ENCODE results near the gene RBL2. TPM values are rescaled to one million over a fixed set of nuclear protein-coding genes. Genes with fewer than 3 reads are reported as not detected.
A peak's percentile ranks its signal among the peaks of the same experiment; 100 is the strongest.
"Not testable (repeated sequence)": the region's sequence is repeated elsewhere in the genome, so short reads cannot be mapped to it uniquely, and the experiment has no call there.

The RBL2 gene
- total and polyA plus RNA-seq, 3 experiments from 2014 or later: 82.9 to 247 (median 86.4) TPM

- ChIA-PET CTCF (no interaction called here), POLR2A (no interaction called here)
- Histone ChIP-seq H3K27me3 (ENCODE audit: insufficient read depth, low read length, poor library complexity, severe bottlenecking) (no peaks in the 10 kb centered on the region), H3K36me3 (ENCODE audit: insufficient read depth, low read length) (no peaks in the 10 kb centered on the region), H3K4me1 (ENCODE audit: insufficient read depth, low read length) (no peaks in the 10 kb centered on the region), H3K4me3 (ENCODE audit: low read length) (no peak overlapping the region), H3K27ac (ENCODE audit: low read depth, low read length) (no peak overlapping the region), H3K9me3 (ENCODE audit: low read length) (no peaks in the 10 kb centered on the region)
- DNase-seq: no peak
- Mint-ChIP-seq H3K36me3 (peaks cover 0 to 8% (median 0%) of the 10 kb centered on the region in 3 donors), H3K4me3 (no peak overlapping the region), H3K27ac (no peak overlapping the region), H3K9me3 (no peaks in the 10 kb centered on the region), H3K4me1 (peaks cover 0 to 1% (median 0%) of the 10 kb centered on the region in 3 donors), H3K27me3 (no peaks in the 10 kb centered on the region)
Observed at GRCh38 chr16:53417976-53418375, 16.3 kb upstream of the RBL2 start.

GRCh38 chr16:53419383-53419709 lies 14.9 kb upstream of the RBL2 start:
- H3K36me3 ChIP-seq (ENCODE audit: insufficient read depth, low read length); H3K4me3 ChIP-seq (ENCODE audit: low read length); CTCF ChIA-PET; H3K27ac ChIP-seq (ENCODE audit: low read depth, low read length); H3K36me3 Mint-ChIP-seq; H3K4me1 ChIP-seq (ENCODE audit: insufficient read depth, low read length); POLR2A ChIA-PET; H3K27me3 ChIP-seq (ENCODE audit: insufficient read depth, low read length, poor library complexity, severe bottlenecking); H3K9me3 Mint-ChIP-seq; H3K9me3 ChIP-seq (ENCODE audit: low read length); H3K27me3 Mint-ChIP-seq; H3K4me1 Mint-ChIP-seq; H3K4me3 Mint-ChIP-seq; DNase-seq: not testable (repeated sequence)
- H3K27ac Mint-ChIP-seq: peak overlapping the region in 2 of 8 donors; percentile 32 to 92

- Histone ChIP-seq H3K27ac (ENCODE audit: low read depth, low read length) (no peak overlapping the region), H3K4me1 (ENCODE audit: insufficient read depth, low read length) (no peaks in the 10 kb centered on the region), H3K9me3 (ENCODE audit: low read length) (no peaks in the 10 kb centered on the region), H3K36me3 (ENCODE audit: insufficient read depth, low read length) (no peaks in the 10 kb centered on the region), H3K27me3 (ENCODE audit: insufficient read depth, low read length, poor library complexity, severe bottlenecking) (no peaks in the 10 kb centered on the region), H3K4me3 (ENCODE audit: low read length) (no peak overlapping the region)
- no peak for DNase-seq
- peaks cover 0 to 6% (median 5%) of the 10 kb centered on the region in 5 donors for H3K9me3 Mint-ChIP-seq
- no peak overlapping the region for H3K4me3 Mint-ChIP-seq
- CTCF ChIA-PET: interaction anchor here (0.6 kb wide), 1 partner anchor 128 kb away, joined by 3 read pairs; no protein-coding TSS in a partner anchor
- H3K4me1 Mint-ChIP-seq: no peaks in the 10 kb centered on the region
- H3K27me3 Mint-ChIP-seq: no peaks in the 10 kb centered on the region
- POLR2A ChIA-PET: no interaction called here
- no peak overlapping the region for H3K27ac Mint-ChIP-seq
- H3K36me3 Mint-ChIP-seq: peaks cover 0 to 4% (median 0%) of the 10 kb centered on the region in 3 donors
Observed at GRCh38 chr16:53421248-53421647, 13.0 kb upstream of the RBL2 start.

- H3K4me3 ChIP-seq (ENCODE audit: low read length); H3K27me3 ChIP-seq (ENCODE audit: insufficient read depth, low read length, poor library complexity, severe bottlenecking); H3K27ac Mint-ChIP-seq; H3K9me3 ChIP-seq (ENCODE audit: low read length); H3K36me3 Mint-ChIP-seq; H3K4me1 ChIP-seq (ENCODE audit: insufficient read depth, low read length); CTCF ChIA-PET; H3K36me3 ChIP-seq (ENCODE audit: insufficient read depth, low read length); DNase-seq; H3K4me1 Mint-ChIP-seq; H3K4me3 Mint-ChIP-seq; H3K27ac ChIP-seq (ENCODE audit: low read depth, low read length); H3K27me3 Mint-ChIP-seq; H3K9me3 Mint-ChIP-seq; POLR2A ChIA-PET: not testable (repeated sequence)
Observed at GRCh38 chr16:53423968-53424367, 10.3 kb upstream of the RBL2 start.

- Histone ChIP-seq H3K27ac (ENCODE audit: low read depth, low read length) (no peak overlapping the region), H3K9me3 (ENCODE audit: low read length) (no peaks in the 10 kb centered on the region), H3K27me3 (ENCODE audit: insufficient read depth, low read length, poor library complexity, severe bottlenecking) (no peaks in the 10 kb centered on the region), H3K4me3 (ENCODE audit: low read length) (no peak overlapping the region), H3K36me3 (ENCODE audit: insufficient read depth, low read length) (no peaks in the 10 kb centered on the region), H3K4me1 (ENCODE audit: insufficient read depth, low read length) (peaks cover 2% of the 10 kb centered on the region)
- ChIA-PET POLR2A (no interaction called here), CTCF (no interaction called here)
- H3K4me1 Mint-ChIP-seq: peaks cover under 1 to 4% (median 3%) of the 10 kb centered on the region in 3 donors
- no peaks in the 10 kb centered on the region for H3K27me3 Mint-ChIP-seq
- H3K36me3 Mint-ChIP-seq: no peaks in the 10 kb centered on the region
- H3K27ac Mint-ChIP-seq: peak overlapping the region in 1 of 8 donors; percentile 68
- H3K4me3 Mint-ChIP-seq: no peak overlapping the region
- H3K9me3 Mint-ChIP-seq: peaks cover 0 to 8% (median 4%) of the 10 kb centered on the region in 5 donors
- no peak for DNase-seq
Observed at GRCh38 chr16:53428681-53429080, 5.6 kb upstream of the RBL2 start.

GRCh38 chr16:53429221-53429943 lies 4.9 kb upstream of the RBL2 start:
- Histone ChIP-seq H3K4me1 (ENCODE audit: insufficient read depth, low read length) (peaks cover 7% of the 10 kb centered on the region), H3K36me3 (ENCODE audit: insufficient read depth, low read length) (no peaks in the 10 kb centered on the region), H3K9me3 (ENCODE audit: low read length) (no peaks in the 10 kb centered on the region), H3K27ac (ENCODE audit: low read depth, low read length) (no peak overlapping the region), H3K27me3 (ENCODE audit: insufficient read depth, low read length, poor library complexity, severe bottlenecking) (no peaks in the 10 kb centered on the region), H3K4me3 (ENCODE audit: low read length) (no peak overlapping the region)
- no peak for DNase-seq
- H3K36me3 Mint-ChIP-seq: no peaks in the 10 kb centered on the region
- CTCF ChIA-PET: no interaction called here
- no peaks in the 10 kb centered on the region for H3K27me3 Mint-ChIP-seq
- peaks cover 0 to 4% (median 0%) of the 10 kb centered on the region in 5 donors for H3K9me3 Mint-ChIP-seq
- POLR2A ChIA-PET: no interaction called here
- peak overlapping the region in 1 of 8 donors; percentile 68 for H3K27ac Mint-ChIP-seq
- H3K4me1 Mint-ChIP-seq: peaks cover 6 to 9% (median 9%) of the 10 kb centered on the region in 3 donors
- H3K4me3 Mint-ChIP-seq: peak overlapping the region in 1 of 7 donors; percentile 50

GRCh38 chr16:53430363-53430762 lies 3.9 kb upstream of the RBL2 start:
- H3K27ac Mint-ChIP-seq: peak overlapping the region in 1 of 8 donors; percentile 68
- H3K27me3 ChIP-seq (ENCODE audit: insufficient read depth, low read length, poor library complexity, severe bottlenecking): no peaks in the 10 kb centered on the region
- peaks cover 0 to 4% (median 0%) of the 10 kb centered on the region in 5 donors for H3K9me3 Mint-ChIP-seq
- peaks cover 7% of the 10 kb centered on the region for H3K4me1 ChIP-seq (ENCODE audit: insufficient read depth, low read length)
- no peak overlapping the region for H3K4me3 ChIP-seq (ENCODE audit: low read length)
- peaks cover 9 to 10% (median 10%) of the 10 kb centered on the region in 3 donors for H3K4me1 Mint-ChIP-seq
- H3K9me3 ChIP-seq (ENCODE audit: low read length): no peaks in the 10 kb centered on the region
- no peak overlapping the region for H3K27ac ChIP-seq (ENCODE audit: low read depth, low read length)
- peak overlapping the region in 1 of 7 donors; percentile 50 for H3K4me3 Mint-ChIP-seq
- POLR2A ChIA-PET: no interaction called here
- CTCF ChIA-PET: no interaction called here
- H3K36me3 Mint-ChIP-seq: peaks cover 0 to 6% (median 0%) of the 10 kb centered on the region in 3 donors
- no peak for DNase-seq
- no peaks in the 10 kb centered on the region for H3K36me3 ChIP-seq (ENCODE audit: insufficient read depth, low read length)
- no peaks in the 10 kb centered on the region for H3K27me3 Mint-ChIP-seq

GRCh38 chr16:53433509-53433908 lies 762 bp upstream of the RBL2 start:
- CTCF ChIA-PET: interaction anchor here (1.2 to 3.9 kb wide), 4 partner anchors 12 to 68 kb away, joined by 3 to 29 read pairs (median 12); no protein-coding TSS in a partner anchor
- H3K27ac ChIP-seq (ENCODE audit: low read depth, low read length): peak overlapping the region; percentile 97
- Mint-ChIP-seq H3K9me3 (peaks cover 0 to 4% (median 0%) of the 10 kb centered on the region in 5 donors), H3K36me3 (peaks cover 3 to 24% (median 4%) of the 10 kb centered on the region in 3 donors), H3K4me3 (peak overlapping the region; percentile 79 to 99 (median 82)), H3K27ac (peak overlapping the region; percentile 38 to 98 (median 89)), H3K4me1 (peaks cover 36 to 41% (median 40%) of the 10 kb centered on the region in 3 donors), H3K27me3 (no peaks in the 10 kb centered on the region)
- peaks cover 31% of the 10 kb centered on the region for H3K4me1 ChIP-seq (ENCODE audit: insufficient read depth, low read length)
- no peaks in the 10 kb centered on the region for H3K9me3 ChIP-seq (ENCODE audit: low read length)
- peak overlapping the region; percentile 98 for H3K4me3 ChIP-seq (ENCODE audit: low read length)
- H3K36me3 ChIP-seq (ENCODE audit: insufficient read depth, low read length): no peaks in the 10 kb centered on the region
- no peaks in the 10 kb centered on the region for H3K27me3 ChIP-seq (ENCODE audit: insufficient read depth, low read length, poor library complexity, severe bottlenecking)
- POLR2A ChIA-PET: interaction anchor here (0.6 to 4.5 kb wide), 7 partner anchors 14 to 378 kb away, joined by 3 to 76 read pairs (median 13); partner anchors contain the start of genes AKTIP and CHD9
- DNase-seq: no peak
